HG02678 (cell line): Measurements from ENCODE around the gene ABCA4.

Experiments
- ATAC-seq: cut with Tn5 transposase; IDR thresholded peaks from one replicate; pipeline ENCODE4 v1.9.1; 2021; ENCODE audit warnings: mild to moderate bottlenecking, moderate library complexity; ENCODE audit not compliant: unreplicated experiment

Gene ABCA4

DNA sequence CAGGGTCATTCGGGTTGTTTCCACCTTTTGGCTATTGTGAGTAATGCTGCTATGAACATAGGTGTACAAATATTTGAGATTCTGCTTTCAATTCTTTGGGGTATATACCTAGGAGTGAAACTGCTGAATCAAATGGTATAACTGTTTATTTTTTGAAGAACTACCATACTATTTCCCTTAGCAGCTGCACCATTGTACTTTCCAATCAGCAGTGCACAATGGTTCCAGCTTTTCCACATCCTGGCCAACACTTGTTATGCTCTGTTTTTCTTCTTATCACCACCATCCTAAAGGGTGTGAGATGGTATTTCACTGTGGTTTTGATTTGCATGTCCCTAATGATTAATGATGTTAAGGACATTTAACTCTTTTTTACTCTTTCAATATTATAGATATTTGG lies 3.6 kb upstream of the ABCA4 start:
- no peak for ATAC-seq

GRCh38 chr1:94122201-94122970 lies 1.4 kb upstream of the ABCA4 start:
- no peak for ATAC-seq

- ATAC-seq: no peak
Observed at GRCh38 chr1:94121411-94121821, 468 bp upstream of the ABCA4 start.

DNA sequence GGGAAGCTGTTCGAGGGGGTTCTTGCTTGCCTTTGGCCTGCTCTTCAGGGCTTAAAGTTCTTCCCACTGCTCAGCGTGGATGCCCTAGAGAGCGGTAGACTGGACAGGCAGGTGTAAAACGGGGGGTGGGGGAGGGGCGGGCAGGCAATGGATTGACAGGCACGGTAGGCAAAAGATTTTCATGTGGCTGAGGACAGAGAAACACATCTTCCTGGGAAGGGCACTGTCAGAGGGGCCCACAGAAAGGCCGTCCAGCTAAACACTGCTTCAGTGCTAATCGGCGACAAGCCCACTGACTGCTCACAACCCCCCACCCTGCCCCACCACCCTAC lies 412 bp downstream of the ABCA4 start:
- ATAC-seq: no peak

GRCh38 chr1:94119796-94120569 lies 965 bp downstream of the ABCA4 start:
- ATAC-seq: no peak

DNA sequence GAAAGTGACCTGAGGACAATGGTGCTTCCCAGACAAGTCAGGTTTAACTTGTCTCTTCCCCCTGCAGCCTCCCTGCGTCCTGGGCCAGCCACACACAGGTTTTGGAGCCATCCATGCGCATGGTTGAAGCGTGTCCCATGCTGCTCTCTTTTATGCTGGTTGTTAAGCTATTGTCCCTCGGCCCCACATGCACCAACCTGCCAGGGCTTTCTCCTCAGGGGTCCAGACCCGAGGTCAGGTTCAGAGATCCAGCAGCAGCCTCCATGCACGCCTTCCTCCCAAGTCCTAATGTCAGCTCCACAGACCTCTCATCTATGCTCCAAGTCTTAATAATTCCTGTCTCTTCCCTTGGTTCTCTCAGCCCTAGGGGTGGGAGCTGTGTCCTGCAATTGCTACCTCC lies 1.6 kb downstream of the ABCA4 start:
- no peak for ATAC-seq

GRCh38 chr1:94118471-94118870 lies 2.5 kb downstream of the ABCA4 start:
- ATAC-seq: no peak

DNA sequence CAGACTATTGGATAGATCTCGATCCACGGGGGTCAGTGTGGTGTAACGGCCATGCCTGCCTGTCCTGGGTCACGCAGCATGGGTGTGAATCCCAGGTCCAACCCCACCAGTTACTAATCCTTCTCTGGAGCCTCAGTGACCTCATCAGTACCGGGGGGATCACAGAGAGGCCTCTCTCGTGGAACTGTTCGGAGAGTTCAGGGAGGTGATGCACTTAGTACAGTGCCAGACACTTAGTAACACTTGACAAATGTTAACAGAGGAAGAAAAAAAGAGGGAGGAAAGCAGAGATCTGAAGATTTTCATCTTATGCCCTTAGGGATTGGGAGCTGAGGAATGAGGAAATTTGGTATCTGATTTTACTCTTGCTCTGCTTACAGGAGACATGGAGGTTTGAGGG lies 2.9 kb downstream of the ABCA4 start:
- no peak for ATAC-seq

DNA sequence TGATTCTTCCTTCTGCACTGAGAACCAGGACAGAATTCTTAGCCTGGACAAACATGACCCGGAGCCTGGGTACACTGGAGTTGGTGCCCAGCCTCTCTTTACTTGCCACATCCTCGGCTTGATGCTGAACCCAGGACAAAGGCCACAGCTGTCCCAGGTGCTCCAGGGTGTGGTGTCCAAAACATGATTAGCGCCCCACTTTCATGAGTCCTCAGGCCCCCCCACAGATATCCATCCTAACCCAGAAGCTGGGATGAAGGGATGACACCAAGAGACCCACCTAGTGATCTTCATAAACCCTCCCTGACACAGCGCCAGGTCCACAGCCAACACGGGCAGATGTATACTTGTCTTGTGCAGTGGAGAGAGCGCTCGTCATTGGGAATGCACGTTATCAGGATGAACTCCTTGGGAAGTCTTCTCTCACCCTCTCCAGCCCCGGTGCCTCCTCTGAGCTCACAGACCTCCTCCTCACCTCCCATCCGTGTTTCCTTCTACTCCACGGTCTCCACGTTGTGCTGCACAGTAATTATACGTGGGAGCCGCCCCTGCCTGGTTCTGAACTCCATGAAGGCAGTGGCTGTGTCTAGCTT lies 3.6 kb downstream of the ABCA4 start:
- ATAC-seq: no peak

- ATAC-seq: no peak
Observed at GRCh38 chr1:94115900-94116436, 5.0 kb downstream of the ABCA4 start.

DNA sequence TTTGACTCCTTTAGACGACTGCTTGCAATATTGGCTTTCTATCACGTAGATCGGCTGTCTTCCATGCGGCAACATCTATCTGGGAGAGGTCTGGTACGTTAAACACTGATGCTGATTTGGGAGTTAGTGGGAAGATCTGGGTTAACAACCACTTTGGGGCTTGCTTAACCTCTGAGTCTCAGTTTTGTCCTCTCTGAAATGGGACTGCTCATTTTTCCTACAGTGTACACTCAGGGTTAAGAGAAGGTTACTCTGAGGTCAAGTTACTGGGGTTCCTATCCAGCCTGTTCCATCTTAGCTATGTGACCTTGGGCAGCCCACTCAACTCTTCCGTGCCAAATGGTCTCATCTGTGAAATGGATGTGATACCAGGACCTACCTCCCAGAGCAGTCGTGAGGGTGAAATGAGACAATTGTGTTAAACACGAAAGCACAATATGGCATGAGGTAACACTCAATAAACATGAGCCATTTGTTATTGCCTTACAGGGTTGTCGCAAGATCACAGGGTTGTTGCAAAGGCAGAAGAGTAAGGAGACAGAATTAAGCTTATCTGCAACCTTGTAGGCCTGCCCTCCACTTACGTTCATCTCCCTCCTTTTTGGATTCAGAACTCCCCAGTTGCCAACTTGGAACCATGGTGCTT lies 5.6 kb downstream of the ABCA4 start:
- no peak for ATAC-seq

GRCh38 chr1:94113589-94114226 lies 7.2 kb downstream of the ABCA4 start:
- ATAC-seq: no peak

DNA sequence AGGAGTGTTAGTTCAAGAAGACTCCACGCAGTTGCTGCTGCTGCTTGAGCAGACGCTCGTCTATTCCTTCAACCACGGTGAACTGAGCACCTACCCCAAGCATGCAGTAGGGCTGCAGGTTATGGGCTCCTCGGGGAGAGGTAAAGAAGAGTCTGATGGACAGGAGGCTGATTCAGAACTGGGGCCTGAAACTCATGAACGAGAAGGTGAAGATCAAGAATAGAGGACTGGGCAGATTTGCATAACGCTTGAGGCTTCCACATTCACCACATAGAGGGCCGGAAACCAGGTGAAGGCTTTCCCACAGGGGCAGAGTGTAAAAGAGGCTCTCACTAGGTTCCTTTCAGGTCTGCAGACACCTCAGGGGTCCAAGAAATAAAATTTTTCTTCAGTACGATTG lies 9.1 kb downstream of the ABCA4 start:
- no peak for ATAC-seq

DNA sequence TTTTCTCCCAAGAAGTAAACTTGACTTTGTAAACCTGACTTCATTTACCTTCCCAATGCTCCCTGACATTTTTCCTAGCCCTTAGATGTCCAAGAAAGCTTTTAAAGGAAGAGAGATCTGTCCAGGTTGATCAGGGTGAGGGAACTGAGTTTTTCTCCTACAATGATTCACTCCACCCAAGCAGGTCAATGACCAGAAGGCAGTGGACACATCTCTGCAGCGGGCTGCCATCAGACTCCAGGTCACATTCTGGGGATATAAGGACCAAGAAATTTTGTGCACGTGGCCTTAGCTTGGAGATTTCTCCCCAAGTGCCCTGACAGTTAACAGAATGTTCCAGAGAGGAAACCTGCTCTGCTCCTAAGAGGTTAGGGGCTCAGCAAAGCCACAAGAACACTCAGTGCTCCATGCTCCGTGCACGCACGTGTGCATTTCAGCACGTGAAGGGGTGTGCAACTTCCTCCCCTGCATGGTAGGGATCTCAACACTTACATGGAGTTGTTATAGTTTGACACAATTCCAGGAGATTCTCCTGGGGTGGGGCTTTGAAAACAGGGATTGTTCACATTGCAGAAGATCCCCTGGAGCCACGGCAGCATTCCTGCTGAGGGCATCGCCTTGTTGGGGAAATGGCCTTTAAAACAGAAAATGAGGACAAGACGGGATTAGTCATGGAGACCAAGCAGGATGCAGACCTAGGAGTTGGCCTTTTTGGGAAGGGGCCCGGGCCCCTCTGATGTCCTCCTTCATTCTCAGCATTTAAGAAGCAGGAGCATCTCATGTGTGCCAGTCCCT lies 9.8 kb downstream of the ABCA4 start:
- no peak for ATAC-seq

GRCh38 chr1:94110021-94110761 lies 10.8 kb downstream of the ABCA4 start:
- ATAC-seq: no peak

DNA sequence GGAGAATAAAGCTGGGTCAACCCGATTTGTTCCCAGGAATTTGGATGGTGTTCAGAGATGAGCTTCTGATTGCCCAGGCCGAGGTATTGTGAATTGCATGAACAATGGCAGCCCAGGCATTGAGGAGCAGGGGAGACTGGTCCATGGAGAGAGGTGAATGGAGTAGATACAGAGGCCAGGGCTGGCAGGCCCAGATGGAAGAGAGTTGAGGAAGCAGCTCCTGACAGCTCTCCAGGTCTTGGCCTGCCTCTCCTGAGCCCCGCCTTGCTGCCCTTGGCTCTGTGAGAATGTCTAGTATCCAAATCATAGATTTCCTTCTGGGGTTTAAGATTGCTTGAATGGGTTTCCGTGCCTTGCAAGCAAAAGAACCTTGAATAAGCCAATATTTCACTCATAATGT lies 11.5 kb downstream of the ABCA4 start:
- ATAC-seq: no peak

DNA sequence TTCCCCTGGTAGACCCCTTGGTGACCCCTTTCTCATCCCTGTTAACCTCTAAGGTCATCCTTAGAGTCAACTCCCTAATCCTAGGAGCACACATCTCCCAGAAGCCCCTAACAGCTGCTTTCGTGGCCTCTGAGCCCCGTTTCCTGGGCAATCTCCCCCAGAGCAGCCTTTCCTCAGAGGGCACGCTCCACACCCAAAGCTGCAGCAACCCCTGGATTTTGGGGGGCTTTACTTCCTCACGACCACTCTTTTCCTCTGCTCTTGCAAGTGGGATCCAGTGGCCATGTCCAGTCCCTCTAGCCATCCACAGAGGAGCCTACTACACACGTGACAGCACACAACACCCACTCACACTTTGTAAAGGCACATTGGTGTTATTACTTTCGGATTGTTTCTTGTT lies 13.8 kb downstream of the ABCA4 start:
- no peak for ATAC-seq

GRCh38 chr1:94106716-94107115 lies 14.2 kb downstream of the ABCA4 start:
- ATAC-seq: no peak

DNA sequence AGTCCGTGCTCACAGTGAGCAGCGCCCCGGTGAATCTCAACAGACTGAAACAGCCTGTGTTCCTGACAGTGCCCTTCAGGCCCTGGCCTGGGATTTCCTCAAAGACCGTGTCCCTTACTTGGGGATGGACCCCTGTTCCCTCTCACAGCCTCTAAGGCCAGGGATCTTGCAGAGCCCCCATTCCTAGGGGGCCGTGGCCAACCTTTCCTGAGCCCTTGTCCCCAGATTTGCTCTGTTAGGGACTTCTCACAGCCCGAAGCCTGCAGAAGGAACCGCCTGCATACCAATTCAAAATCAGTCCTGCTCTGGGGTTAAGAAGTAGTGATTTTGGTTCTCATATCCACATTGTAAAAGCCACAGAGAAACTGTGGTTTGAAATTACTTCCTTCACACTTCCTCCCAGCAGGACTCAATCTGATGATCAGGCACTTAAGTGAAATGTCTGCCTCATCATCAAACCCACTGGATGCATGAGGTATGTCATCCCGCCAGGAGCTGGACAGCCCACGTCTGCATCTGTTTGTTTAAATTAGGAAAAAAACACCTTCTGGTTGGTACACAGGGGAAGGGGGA lies 14.9 kb downstream of the ABCA4 start:
- no peak for ATAC-seq
